IPS-20b (cell line): ENCODE results near the gene CACNB2.

ENCODE experiments used
- H3K27ac ChIP-seq: one replicate; pipeline ENCODE4 v1.5.1; 2013; ENCODE audit warnings: low read length
- H3K27me3 ChIP-seq: 2 replicates; pipeline ENCODE4 v1.6.1; 2013; ENCODE audit warnings: mild to moderate bottlenecking, low read length, inconsistent platforms; ENCODE audit not compliant: insufficient read depth
- H3K36me3 ChIP-seq: 2 replicates; pipeline ENCODE4 v1.6.1; 2013; ENCODE audit warnings: low read depth, mild to moderate bottlenecking, inconsistent platforms, low read length, moderate library complexity; ENCODE audit not compliant: insufficient read depth
- H3K4me1 ChIP-seq: 2 replicates; pipeline ENCODE4 v1.6.1; 2013; ENCODE audit warnings: mild to moderate bottlenecking, control low read depth, inconsistent platforms, low read length, moderate library complexity; ENCODE audit not compliant: insufficient read depth
- H3K4me3 ChIP-seq: 2 replicates; pipeline ENCODE4 v1.5.1; 2013; ENCODE audit warnings: mild to moderate bottlenecking, low read length, inconsistent platforms
- H3K9ac ChIP-seq: 2 replicates; pipeline ENCODE4 v1.6.1; 2013; ENCODE audit warnings: low read depth, mild to moderate bottlenecking, inconsistent platforms, low read length, moderate library complexity
- H3K9me3 ChIP-seq: 2 replicates; pipeline ENCODE4 v1.6.1; 2013; ENCODE audit warnings: mild to moderate bottlenecking, low read depth, low read length, inconsistent platforms; ENCODE audit not compliant: insufficient read depth

CACNB2 gene

DNA sequence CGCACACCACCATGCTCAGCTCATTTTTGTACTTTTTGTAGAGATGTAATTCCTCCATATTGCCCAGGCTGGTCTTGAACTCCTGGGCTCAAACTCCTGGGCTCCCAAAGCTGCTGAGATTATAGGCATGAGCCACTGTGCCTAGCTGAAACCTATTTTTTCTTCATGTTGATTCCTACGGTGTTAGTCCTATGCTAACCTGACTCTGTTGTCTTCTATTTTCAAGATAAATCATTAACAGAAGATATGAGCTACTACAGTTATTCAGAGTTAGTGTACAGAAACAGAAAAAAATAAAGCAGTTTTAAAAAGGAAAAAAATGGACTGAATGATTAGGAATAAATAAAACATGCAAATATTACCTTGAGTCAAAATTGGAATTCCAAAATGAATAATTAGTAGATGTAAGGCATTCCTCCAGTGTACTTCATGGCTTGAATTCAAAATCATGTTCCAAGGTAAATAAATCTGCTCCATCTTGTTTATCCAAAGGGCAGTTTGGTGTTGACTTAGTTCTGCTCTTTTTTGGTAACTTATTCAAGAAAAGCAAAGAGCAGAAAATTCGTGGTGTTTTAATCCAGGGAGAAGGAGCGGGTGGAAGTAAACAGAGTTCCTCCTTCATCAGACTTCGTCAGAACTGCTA, 185.8 kb downstream of the CACNB2 start:
- H3K9ac ChIP-seq, result no peak overlapping the region
- no peak overlapping the region for H3K27ac ChIP-seq

GRCh38 chr10:18328941-18329340, 188.7 kb downstream of the CACNB2 start:
- Histone ChIP-seq H3K27me3 (no peaks in the 10 kb centered on the region), H3K27ac (no peak overlapping the region), H3K4me1 (no peaks in the 10 kb centered on the region), H3K36me3 (no peaks in the 10 kb centered on the region), H3K9me3 (no peaks in the 10 kb centered on the region), H3K9ac (no peak overlapping the region), H3K4me3 (no peak overlapping the region)

More for the DNA sequence above, 185.8 kb downstream of the CACNB2 start:
- H3K4me3 ChIP-seq, result no peak overlapping the region
- H3K9me3 ChIP-seq, result no peaks in the 10 kb centered on the region
- no peaks in the 10 kb centered on the region for H3K4me1 ChIP-seq
- no peaks in the 10 kb centered on the region for H3K27me3 ChIP-seq
- no peaks in the 10 kb centered on the region for H3K36me3 ChIP-seq

- no peaks in the 10 kb centered on the region for H3K27me3 ChIP-seq
- H3K27ac ChIP-seq, result no peak overlapping the region
- no peaks in the 10 kb centered on the region for H3K9me3 ChIP-seq
- H3K4me3 ChIP-seq, result no peak overlapping the region
- no peaks in the 10 kb centered on the region for H3K36me3 ChIP-seq
- H3K9ac ChIP-seq, result no peak overlapping the region
- no peaks in the 10 kb centered on the region for H3K4me1 ChIP-seq
These were observed 191.8 kb downstream of the CACNB2 start for GRCh38 chr10:18332048-18332447.

GRCh38 chr10:18332484-18332883, 192.3 kb downstream of the CACNB2 start:
- no peaks in the 10 kb centered on the region for H3K4me1 ChIP-seq
- no peaks in the 10 kb centered on the region for H3K27me3 ChIP-seq
- H3K4me3 ChIP-seq, result no peak overlapping the region
- H3K36me3 ChIP-seq, result no peaks in the 10 kb centered on the region
- no peak overlapping the region for H3K27ac ChIP-seq
- H3K9me3 ChIP-seq, result no peaks in the 10 kb centered on the region
- no peak overlapping the region for H3K9ac ChIP-seq

GRCh38 chr10:18333621-18334020, 193.4 kb downstream of the CACNB2 start:
- Histone ChIP-seq H3K36me3 (no peaks in the 10 kb centered on the region), H3K9me3 (no peaks in the 10 kb centered on the region), H3K27ac (no peak overlapping the region), H3K9ac (no peak overlapping the region), H3K4me3 (no peak overlapping the region), H3K4me1 (no peaks in the 10 kb centered on the region), H3K27me3 (no peaks in the 10 kb centered on the region)

DNA sequence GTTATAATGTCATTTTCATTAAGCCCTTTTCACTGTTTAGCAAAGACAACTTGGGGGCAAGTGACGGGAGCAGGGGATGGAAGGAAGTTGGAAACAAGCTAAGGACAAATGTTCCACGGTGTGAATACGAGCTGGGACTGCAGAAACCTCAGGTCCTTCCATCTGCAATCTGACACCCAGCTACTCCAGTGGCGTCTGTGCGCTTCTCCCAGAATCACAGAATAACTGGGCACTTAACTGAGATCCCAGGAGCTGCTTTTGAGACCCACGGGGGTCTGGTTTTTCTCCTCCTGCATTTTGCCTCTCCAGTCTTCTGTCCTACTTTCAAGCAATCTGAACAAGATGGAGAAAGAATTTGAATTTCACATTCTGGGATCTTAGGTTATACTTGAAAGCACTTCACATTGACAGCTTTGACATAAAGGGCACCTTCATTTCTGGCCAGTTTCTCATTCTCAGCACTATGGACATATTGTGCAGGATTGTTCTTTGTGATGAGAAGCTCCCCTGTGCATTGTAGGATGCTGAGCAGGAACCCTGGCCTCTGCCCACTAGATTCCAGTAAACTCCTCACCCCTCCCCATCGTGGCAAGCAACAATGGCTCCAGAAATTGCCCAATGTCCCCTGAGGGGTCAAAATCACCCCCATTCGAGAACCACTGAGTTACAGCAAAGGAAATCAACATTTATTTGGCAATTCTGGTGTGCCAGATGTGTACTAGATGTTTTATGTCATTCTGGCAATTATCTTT, 194.1 kb downstream of the CACNB2 start:
- no peaks in the 10 kb centered on the region for H3K4me1 ChIP-seq
- H3K9me3 ChIP-seq, result no peaks in the 10 kb centered on the region
- no peaks in the 10 kb centered on the region for H3K36me3 ChIP-seq
- no peak overlapping the region for H3K4me3 ChIP-seq
- no peak overlapping the region for H3K9ac ChIP-seq
- no peaks in the 10 kb centered on the region for H3K27me3 ChIP-seq
- no peak overlapping the region for H3K27ac ChIP-seq

DNA sequence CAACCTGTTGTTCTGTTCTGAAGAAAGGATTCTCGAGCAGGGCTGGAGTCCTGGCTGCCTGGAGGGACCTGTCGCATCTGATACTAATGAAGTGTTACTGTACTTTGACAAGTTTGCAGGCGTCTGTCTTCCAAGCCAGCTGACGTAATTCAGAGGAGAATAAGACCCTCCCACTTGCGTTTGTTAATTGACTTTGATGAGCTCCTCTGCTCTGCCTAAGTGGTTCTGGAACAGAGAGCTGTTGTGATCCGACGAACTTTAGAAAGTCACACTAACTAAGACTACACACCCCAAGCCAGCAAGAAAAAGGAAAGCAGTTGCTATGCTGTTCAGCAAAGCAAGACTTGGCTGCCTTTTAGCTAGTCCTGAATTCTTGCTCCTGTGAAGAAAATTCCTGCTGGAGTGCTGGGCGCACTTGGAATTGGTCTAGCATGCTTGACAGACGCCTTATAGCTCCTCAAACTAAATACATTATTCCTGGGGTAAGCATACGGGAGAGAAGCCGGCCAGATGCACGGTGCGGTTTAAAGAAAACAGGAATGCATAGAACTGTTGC, 200.3 kb downstream of the CACNB2 start:
- H3K27me3 ChIP-seq, result no peaks in the 10 kb centered on the region
- no peaks in the 10 kb centered on the region for H3K4me1 ChIP-seq
- H3K9me3 ChIP-seq, result no peaks in the 10 kb centered on the region
- no peak overlapping the region for H3K4me3 ChIP-seq
- H3K27ac ChIP-seq, result no peak overlapping the region
- H3K36me3 ChIP-seq, result no peaks in the 10 kb centered on the region
- no peak overlapping the region for H3K9ac ChIP-seq

- H3K4me1 ChIP-seq, result no peaks in the 10 kb centered on the region
- no peak overlapping the region for H3K4me3 ChIP-seq
- H3K9me3 ChIP-seq, result no peaks in the 10 kb centered on the region
- H3K27me3 ChIP-seq, result no peaks in the 10 kb centered on the region
- no peaks in the 10 kb centered on the region for H3K36me3 ChIP-seq
- no peak overlapping the region for H3K27ac ChIP-seq
- no peak overlapping the region for H3K9ac ChIP-seq
These were observed 200.8 kb downstream of the CACNB2 start for GRCh38 chr10:18341055-18341454.

GRCh38 chr10:18343573-18343972, 203.3 kb downstream of the CACNB2 start:
- Histone ChIP-seq H3K9ac (no peak overlapping the region), H3K36me3 (no peaks in the 10 kb centered on the region), H3K27me3 (no peaks in the 10 kb centered on the region), H3K4me3 (no peak overlapping the region), H3K4me1 (no peaks in the 10 kb centered on the region), H3K27ac (no peak overlapping the region), H3K9me3 (no peaks in the 10 kb centered on the region)

- Histone ChIP-seq H3K4me3 (no peak overlapping the region), H3K4me1 (no peaks in the 10 kb centered on the region), H3K27ac (no peak overlapping the region), H3K27me3 (no peaks in the 10 kb centered on the region), H3K9me3 (no peaks in the 10 kb centered on the region), H3K9ac (no peak overlapping the region), H3K36me3 (no peaks in the 10 kb centered on the region)
These were observed 205.1 kb downstream of the CACNB2 start for GRCh38 chr10:18345308-18345707.

DNA sequence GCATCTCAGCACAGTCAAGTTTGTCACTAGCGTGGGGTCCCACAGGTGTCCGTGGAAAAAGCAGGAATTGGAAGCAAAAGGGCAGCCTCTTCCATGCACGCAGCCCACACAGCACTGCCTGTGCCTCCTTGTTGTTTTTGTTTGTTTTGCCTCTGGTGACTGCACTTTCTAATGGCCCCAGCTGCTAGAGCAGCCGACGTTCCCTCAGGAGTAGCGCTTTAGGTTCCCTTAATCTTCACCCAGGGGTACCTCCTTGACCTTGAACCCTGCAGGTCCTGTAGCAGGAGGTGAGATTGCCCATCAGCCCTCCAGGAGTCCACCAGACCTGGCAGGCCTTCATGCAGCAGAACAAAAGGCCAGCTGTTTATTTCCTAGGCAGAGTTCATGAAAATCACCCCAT, 210.1 kb downstream of the CACNB2 start:
- Histone ChIP-seq H3K27ac (no peak overlapping the region), H3K9me3 (no peaks in the 10 kb centered on the region), H3K4me1 (no peaks in the 10 kb centered on the region), H3K9ac (no peak overlapping the region), H3K27me3 (no peaks in the 10 kb centered on the region), H3K4me3 (no peak overlapping the region), H3K36me3 (no peaks in the 10 kb centered on the region)

- Histone ChIP-seq H3K4me1 (no peaks in the 10 kb centered on the region), H3K36me3 (no peaks in the 10 kb centered on the region), H3K27ac (no peak overlapping the region), H3K9me3 (no peaks in the 10 kb centered on the region), H3K4me3 (no peak overlapping the region), H3K27me3 (no peaks in the 10 kb centered on the region), H3K9ac (no peak overlapping the region)
These were observed 211.2 kb downstream of the CACNB2 start for GRCh38 chr10:18351421-18351820.
